HCT116 (cell line): ENCODE results near the gene YDJC. TPM values are rescaled to one million over a fixed set of nuclear protein-coding genes. Genes with fewer than 3 reads are reported as not detected.
A peak's percentile ranks its signal among the peaks of the same experiment; 100 is the strongest.

ENCODE experiments used
- ATAC-seq: fragments of 200-7000 bp; cut with Tn5 transposase; 2 replicates; pipeline ENCODE4 v1.9.1; 2020; ENCODE audit warnings: mild to moderate bottlenecking, moderate library complexity
- BruUV-seq: library from RNA; stranded (reverse); fragments of 400-500 nt; replicated peaks from 2 replicates; lab custom pipeline; 2021; lab: Mats Ljungman, UMichigan
- CTCF ChIA-PET: fragments of 300-600 bp; sonication (Branson Sonifier 250); formaldehyde crosslinking; loops from one replicate; lab custom pipeline; 2021; ENCODE audit warnings: antibody characterized with exemption; lab: Charles Lee
- POLR2A ChIA-PET: fragments of 300-600, 350-600 bp; sonication (Branson Sonifier 250); formaldehyde crosslinking; loops from one replicate; lab custom pipeline; 2021; ENCODE audit warnings: antibody characterized with exemption; lab: Charles Lee
- RAD21 ChIA-PET, 2 experiments: fragments of 300-600 bp; sonication (Branson Sonifier 250); formaldehyde crosslinking; loops; one replicate each; lab custom pipeline; 2023; ENCODE audit warnings: low total read pairs in 2 of 2; ENCODE audit not compliant: uncharacterized antibody in 2 of 2, unreplicated experiment in 2 of 2, low non-redundant PET in 1 of 2; lab: Charles Lee
- DNase-seq: peaks from one replicate; pipeline ENCODE4 v3.0.0-alpha.2; 2010; ENCODE audit warnings: low read depth, low spot score
- H2AFZ ChIP-seq: fragments of 200-600 bp; shearing (Covaris generic), sonication (generic); 2 replicates; pipeline ENCODE4 v1.6.1; 2017; ENCODE audit warnings: low read depth, mixed run types, mixed read lengths, antibody characterized with exemption, low read length; ENCODE audit not compliant: poor library complexity, severe bottlenecking
- H3K27ac ChIP-seq: 2 replicates; pipeline ENCODE4 v1.5.1; 2012; ENCODE audit warnings: low read depth, low read length
- H3K27me3 ChIP-seq: fragments of 200-600 bp; sonication (generic); 2 replicates; pipeline ENCODE4 v1.6.1; 2016; ENCODE audit warnings: mixed run types, low read length, mixed read lengths; ENCODE audit not compliant: insufficient read depth
- H3K36me3 ChIP-seq, 2 experiments: fragments of 200-500 bp in 1 of 2; fragments of 200-600 bp in 1 of 2; sonication (Bioruptor generic) in 1 of 2; sonication (generic) in 1 of 2; 2 replicates each; pipeline versions ENCODE4 v1.5.1 to v1.6.1; 2014 to 2016; ENCODE audit warnings: low read length in 2 of 2, inconsistent platforms in 1 of 2, mixed read lengths in 1 of 2, mixed run types in 1 of 2; ENCODE audit not compliant: insufficient read depth in 2 of 2, control insufficient read depth in 1 of 2
- H3K4me1 ChIP-seq, 2 experiments: fragments of 200-600 bp in 1 of 2; sonication (generic) in 1 of 2; 2 replicates each; pipeline versions ENCODE4 v1.5.1 to v1.6.1; 2012 to 2017; ENCODE audit warnings: low read length in 2 of 2, inconsistent platforms in 1 of 2, mild to moderate bottlenecking in 1 of 2, mixed read lengths in 1 of 2, mixed run types in 1 of 2, moderate library complexity in 1 of 2; ENCODE audit not compliant: insufficient read depth in 2 of 2, control insufficient read depth in 1 of 2
- H3K4me2 ChIP-seq: fragments of 200-600 bp; sonication (generic); 2 replicates; pipeline ENCODE4 v1.6.1; 2017; ENCODE audit warnings: mixed run types, low read length, mixed read lengths
- H3K4me3 ChIP-seq, 2 experiments: fragments of 200-600 bp in 1 of 2; sonication (generic) in 1 of 2; replicated peaks in 1 of 2; 2 replicates each; pipeline ENCODE4 v1.5.1; 2011 to 2016; ENCODE audit warnings: low read length in 2 of 2, control low read depth in 1 of 2, low read depth in 1 of 2, mild to moderate bottlenecking in 1 of 2, mixed read lengths in 1 of 2, mixed run types in 1 of 2
- H3K79me2 ChIP-seq: fragments of 200-600 bp; sonication (generic); 2 replicates; pipeline ENCODE4 v1.6.1; 2017; ENCODE audit warnings: mild to moderate bottlenecking, mixed run types, low read length, moderate library complexity, mixed read lengths; ENCODE audit not compliant: insufficient read depth
- H3K9ac ChIP-seq: fragments of 200-600 bp; sonication (generic); 2 replicates; pipeline ENCODE4 v1.6.1; 2016; ENCODE audit warnings: low read length, mixed read lengths
- H3K9me2 ChIP-seq: fragments of 200-600 bp; sonication (generic), shearing (Covaris generic); 2 replicates; pipeline ENCODE4 v1.6.1; 2017; ENCODE audit warnings: mixed run types, mild to moderate bottlenecking, moderate library complexity; ENCODE audit not compliant: insufficient read depth
- H3K9me3 ChIP-seq, 2 experiments: fragments of 200-500 bp in 1 of 2; fragments of 200-600 bp in 1 of 2; sonication (Bioruptor generic) in 1 of 2; sonication (generic) in 1 of 2; 2 replicates each; pipeline ENCODE4 v1.6.1; 2014 to 2017; ENCODE audit warnings: low read length in 2 of 2, mixed read lengths in 2 of 2, inconsistent platforms in 1 of 2, low read depth in 1 of 2, mild to moderate bottlenecking in 1 of 2, mixed run types in 1 of 2, moderate library complexity in 1 of 2; ENCODE audit not compliant: control insufficient read depth in 1 of 2, insufficient read depth in 1 of 2
- H4K20me1 ChIP-seq: fragments of 200-600 bp; sonication (generic), shearing (Covaris generic); 2 replicates; pipeline ENCODE4 v1.6.1; 2017; ENCODE audit warnings: mixed run types, mild to moderate bottlenecking, moderate library complexity; ENCODE audit not compliant: insufficient read depth
- ATF3 ChIP-seq: IDR thresholded peaks from 2 replicates; pipeline ENCODE4 v1.6.1; 2012
- CEBPB ChIP-seq: IDR thresholded peaks from 2 replicates; pipeline ENCODE4 v1.6.1; 2012; ENCODE audit warnings: low read depth
- CTCF ChIP-seq, 3 experiments: fragments of 200-600 bp in 1 of 3; sonication (generic) in 1 of 3; IDR thresholded peaks in 2 of 3; conservative IDR thresholded peaks in 1 of 3; 2 replicates each; pipeline ENCODE4 v1.5.1; 2012 to 2017; ENCODE audit warnings: low read depth in 2 of 3, low read length in 2 of 3, antibody characterized with exemption in 1 of 3, borderline replicate concordance in 1 of 3, control low read depth in 1 of 3, mild to moderate bottlenecking in 1 of 3, mixed read lengths in 1 of 3, mixed run types in 1 of 3, moderate library complexity in 1 of 3; ENCODE audit not compliant: insufficient read depth in 1 of 3
- EZH2phosphoT487 ChIP-seq: fragments of 200-600 bp; IDR thresholded peaks from 2 replicates; pipeline ENCODE4 v1.6.1; 2018; ENCODE audit warnings: antibody characterized with exemption, borderline replicate concordance
- POLR2A ChIP-seq: IDR thresholded peaks from 2 replicates; pipeline ENCODE4 v1.7.0; 2011; ENCODE audit warnings: borderline replicate concordance; ENCODE audit not compliant: insufficient read depth, insufficient read length; ENCODE audit errors: extremely low read depth
- REST ChIP-seq: IDR thresholded peaks from 2 replicates; pipeline ENCODE4 v1.6.1; 2012; ENCODE audit warnings: low read depth
- SIN3A ChIP-seq: IDR thresholded peaks from 2 replicates; pipeline ENCODE4 v1.6.1; 2012; ENCODE audit warnings: low read depth
- SP1 ChIP-seq: IDR thresholded peaks from 2 replicates; pipeline ENCODE4 v1.6.1; 2012; ENCODE audit warnings: low read depth
- TCF7L2 ChIP-seq: IDR thresholded peaks from 2 replicates; pipeline ENCODE4 v1.7.0; 2011; ENCODE audit warnings: borderline replicate concordance, inconsistent platforms; ENCODE audit not compliant: insufficient read depth, insufficient read length; ENCODE audit errors: extremely low read depth
- intact Hi-C: fragments of 100-400 bp; cut with micrococcal nuclease; formaldehyde crosslinking; loops from 2 replicates; pipeline ENCODE4 v1.10.0; 2022
- total RNA-seq: library from RNA; stranded (reverse); gene quantifications from one replicate; pipeline ENCODE4 v1.2.1, GENCODE V29; 2021; ENCODE audit not compliant: unreplicated experiment

YDJC gene
- total RNA-seq, 1 experiment from 2014 or later: 78.3 TPM

GRCh38 chr22:21669026-21669425 is 39.2 kb upstream of the YDJC start (continued):
- no peak for TF ChIP-seq ATF3
- TF ChIP-seq, all 23 proteins: peak for 0

- no peaks in the 10 kb centered on the region for H3K9me3 ChIP-seq
- BruUV-seq: no TSS peak
- peak overlapping the region; percentile 94 to 99 for H3K4me3 ChIP-seq
- H3K27me3 ChIP-seq: no peaks in the 10 kb centered on the region
- peaks cover 9 to 17% of the 10 kb centered on the region in 2 experiments; a peak in 3 of 4 replicates for H3K36me3 ChIP-seq
- peaks cover 9 to 17% of the 10 kb centered on the region in 2 experiments; a peak in 3 of 4 replicates for H3K4me1 ChIP-seq
- DNase-seq (no peak), ATAC-seq (no peak)
- intact Hi-C loops: no loop called here
- RAD21 ChIA-PET: no interaction called here
- H2AFZ ChIP-seq: no peak overlapping the region
- H3K27ac ChIP-seq: peak overlapping the region; percentile 81; the same call in 1 of the 2 replicates
- CTCF ChIA-PET: no interaction called here
- no peaks in the 10 kb centered on the region for H3K9me2 ChIP-seq
- peak overlapping the region; percentile 88 for H3K9ac ChIP-seq
- POLR2A ChIA-PET: interaction anchor here (1.0 kb wide), 1 partner anchor 8 kb away, joined by 3 read pairs; no protein-coding TSS in a partner anchor
- TF ChIP-seq SP1 (no peak), TCF7L2 (no peak), POLR2A (no peak), REST (no peak), EZH2phosphoT487 (no peak), CEBPB (no peak), CTCF (IDR thresholded peaks at IDR 0.05 in 2 of 3, conservative IDR thresholded peaks at IDR 0.05 in 1 of 3; ENCODE audit: borderline replicate concordance in 1 of 3, insufficient read depth in 1 of 3, low read depth in 2 of 3, low read length in 2 of 3) (no peak), SIN3A (no peak)
- peak overlapping the region; percentile 72 for H3K4me2 ChIP-seq
- no peaks in the 10 kb centered on the region for H4K20me1 ChIP-seq
- H3K79me2 ChIP-seq: peaks cover 39% of the 10 kb centered on the region
These were observed 37.0 kb upstream of the YDJC start for GRCh38 chr22:21666786-21667185.
